Transverse colon (tissue), 4 donors: ENCODE data around the gene INO80D. TPM values are rescaled to one million over a fixed set of nuclear protein-coding genes. Genes with fewer than 3 reads are reported as not detected.

Experiments
- DNase-seq: peaks from one replicate; pipeline ENCODE4 v3.0.0-alpha.2; 2019
- H3K27ac ChIP-seq, 4 donors: fragments of 200-600 bp; sonication (generic); 2 replicates each; pipeline ENCODE4 v1.5.1; 2016 to 2018; ENCODE audit warnings: inconsistent platforms in 4 of 4
- H3K27me3 ChIP-seq: fragments of 200-600 bp; sonication (generic); 2 replicates; pipeline ENCODE4 v1.5.1; 2017; ENCODE audit warnings: inconsistent platforms
- H3K36me3 ChIP-seq, 4 donors: fragments of 200-600 bp; sonication (generic); 2 replicates each; pipeline ENCODE4 v1.5.1; 2017 to 2019; ENCODE audit warnings: inconsistent platforms in 4 of 4
- H3K4me1 ChIP-seq, 4 donors: fragments of 200-600 bp; sonication (generic); 2 replicates each; pipeline ENCODE4 v1.5.1; 2017 to 2020; ENCODE audit warnings: inconsistent platforms in 4 of 4
- H3K4me3 ChIP-seq, 4 donors: fragments of 200-600 bp; sonication (generic); 1 replicate in 1 of 4; 2 replicates in 3 of 4; pipeline versions ENCODE4 v1.5.1 to v1.6.1; 2017 to 2019; ENCODE audit warnings: inconsistent platforms in 4 of 4
- H3K9me3 ChIP-seq, 2 donors: fragments of 200-600 bp; sonication (generic); 2 replicates each; pipeline ENCODE4 v1.5.1; 2017 to 2019; ENCODE audit warnings: inconsistent platforms in 2 of 2
- EP300 ChIP-seq: sonication (generic); formaldehyde crosslinking; IDR thresholded peaks from one replicate; pipeline ENCODE4 v1.6.1; 2017; ENCODE audit warnings: antibody characterized with exemption, low read depth
- POLR2A ChIP-seq: fragments of 450-650 bp; IDR thresholded peaks from one replicate; pipeline ENCODE4 v1.6.1; 2016; ENCODE audit warnings: antibody characterized with exemption, mild to moderate bottlenecking, moderate library complexity
- POLR2AphosphoS5 ChIP-seq, 3 donors: sonication (generic); formaldehyde crosslinking; IDR thresholded peaks; one replicate each; pipeline ENCODE4 v1.6.1; 2016; ENCODE audit warnings: antibody characterized with exemption in 3 of 3
- WGBS, 2 donors: methylation state at CpG; one replicate each; pipeline ENCODE4 v1.1.5; 2018; ENCODE audit warnings: low coverage in 1 of 2; 5-methylcytosine and 5-hydroxymethylcytosine counted together
- in situ Hi-C, 4 donors: fragments of 200-750 bp; cut with MboI; loops; one replicate each; pipeline versions ENCODE4 v1.15.0 to v1.15.1; 2017; ENCODE audit warnings: low sequenced_read_pairs in 3 of 4, low pct_ligation_motif_present in 1 of 4, low pct_unique_long_range_greater_than_20kb in 1 of 4
- intact Hi-C: fragments of 100-400 bp; cut with DNase I; formaldehyde crosslinking; loops from one replicate; pipeline ENCODE4 v1.15.1; 2023; ENCODE audit warnings: low total_unique reads
- total RNA-seq, 4 donors: library from RNA; depleted of rRNA; stranded (reverse); fragments of >200 nt; gene quantifications; one replicate each; pipeline ENCODE4 v1.1.0, GENCODE V29; 2016
- TF ChIP-seq, protein P1 (sequence below), 5 experiments: fragments of 200-600 bp in 3 of 5; fragments of 450-650 bp in 2 of 5; sonication (generic) in 3 of 5; IDR thresholded peaks; 1 replicate in 2 of 5; 2 replicates in 3 of 5; pipeline ENCODE4 v1.5.1; 2016 to 2017; ENCODE audit warnings: antibody characterized with exemption in 5 of 5, inconsistent platforms in 3 of 5, mild to moderate bottlenecking in 2 of 5, moderate library complexity in 1 of 5

The INO80D gene
- total RNA-seq, 4 donors from 2014 or later = 22.9 to 46.8 (median 31.2) TPM

DNA sequence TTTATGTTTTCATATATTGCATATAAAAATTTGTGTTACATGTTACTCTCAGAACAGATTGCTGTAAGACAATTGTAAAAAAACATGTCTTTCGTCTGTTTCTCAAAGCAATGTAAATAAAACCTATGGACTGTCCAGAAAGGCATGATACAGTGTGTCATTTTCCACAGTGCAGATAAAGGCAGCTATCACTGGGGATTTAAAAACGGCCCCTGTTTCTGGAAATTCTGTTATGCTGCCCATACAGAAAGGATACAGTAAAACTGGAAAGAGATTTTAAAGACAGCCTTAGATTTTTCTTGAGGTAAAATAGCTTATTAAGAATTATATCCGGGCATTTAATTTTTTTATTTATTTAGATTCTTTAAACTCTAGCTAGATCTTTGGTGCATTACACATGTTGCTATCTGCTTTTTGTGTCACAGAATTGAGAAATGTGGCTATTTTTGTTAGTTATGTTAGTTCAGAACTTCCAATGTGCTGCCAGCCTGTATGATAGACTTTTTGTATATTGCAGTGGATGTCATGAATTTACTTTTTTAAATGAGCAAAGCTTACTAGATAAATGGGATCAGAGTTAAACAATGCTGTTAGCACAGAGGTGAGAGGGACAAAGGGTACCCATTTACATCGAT, 859 bp upstream of the INO80D start:
- Histone ChIP-seq H3K36me3 (peaks cover 0 to 13% (median 3%) of the 10 kb centered on the region in 4 donors), H3K27ac (peak overlapping the region; percentile 96 to 99 (median 98)), H3K4me1 (peaks cover 0 to 40% (median 21%) of the 10 kb centered on the region in 4 donors), H3K27me3 (no peaks in the 10 kb centered on the region), H3K9me3 (no peaks in the 10 kb centered on the region), H3K4me3 (peak overlapping the region in 3 of 4 donors; percentile 70 to 86 (median 85))
- 5% methylated on average over 4 of the region's 4 CpGs for WGBS, 2 donors
- in situ Hi-C loops (no loop called here), intact Hi-C loops (no loop called here)
- TF ChIP-seq POLR2A (no peak), POLR2AphosphoS5 (IDR thresholded peaks at IDR 0.05) (peak in 1 of 3 donors; percentile 10)
- no peak for DNase-seq

DNA sequence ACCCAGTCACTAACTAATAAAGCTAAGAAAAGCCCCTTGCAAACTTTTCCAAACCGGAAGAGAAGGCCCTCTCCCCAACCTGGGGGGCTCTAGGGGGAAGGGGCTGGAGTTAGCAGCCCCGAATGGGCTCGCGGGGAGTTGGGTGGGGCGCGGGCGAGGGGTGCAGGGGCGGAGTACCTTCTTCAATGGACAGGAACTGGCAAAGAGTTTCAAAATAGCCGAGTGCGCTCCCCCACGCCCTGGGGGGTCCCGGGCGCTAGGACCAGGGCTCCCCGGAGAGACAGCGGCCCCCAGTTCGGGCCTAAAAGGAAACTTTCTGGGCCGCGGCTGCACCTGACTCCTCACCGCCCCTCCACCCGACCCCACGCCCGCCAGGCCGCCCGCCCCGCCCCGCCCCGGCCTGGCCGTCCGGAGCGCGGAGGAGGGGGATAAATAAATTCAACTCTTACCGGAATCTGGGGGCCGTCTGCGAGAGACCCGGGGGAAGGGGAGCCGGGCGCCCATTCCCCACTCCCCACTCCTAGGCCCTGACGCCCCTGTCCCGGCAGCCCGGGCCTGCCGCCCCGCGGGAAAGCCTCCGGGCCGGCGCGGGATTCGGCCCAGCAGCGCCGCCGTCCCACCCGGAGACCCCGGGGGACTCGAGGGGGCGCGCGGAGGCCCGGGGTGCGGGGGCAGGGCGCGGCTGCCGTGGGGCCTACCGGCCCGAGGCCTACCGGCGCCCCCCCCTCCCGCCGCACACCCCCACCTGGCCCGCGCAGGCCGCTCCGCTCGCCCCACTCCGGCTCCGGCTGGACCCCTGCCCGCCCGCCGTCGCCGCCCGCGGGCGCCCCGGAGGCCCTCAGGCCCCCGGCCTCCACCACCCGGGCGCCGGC, 868 bp downstream of the INO80D start:
- in situ Hi-C loops = no loop called here
- DNase-seq = peak; percentile 44
- intact Hi-C loops = no loop called here
- Histone ChIP-seq H3K4me3 (peak overlapping the region; percentile 70 to 95 (median 86)), H3K4me1 (peaks cover 0 to 42% (median 21%) of the 10 kb centered on the region in 4 donors), H3K27ac (peak overlapping the region; percentile 96 to 99 (median 98)), H3K36me3 (peaks cover 0 to 4% (median under 1%) of the 10 kb centered on the region in 4 donors), H3K9me3 (no peaks in the 10 kb centered on the region), H3K27me3 (no peaks in the 10 kb centered on the region)
- 1% methylated on average over 68 of the region's 88 CpGs; no CpG with 5 or more reads in 1 of the 2 donors for WGBS, 2 donors
- TF ChIP-seq EP300 (no peak), POLR2A (no peak), POLR2AphosphoS5 (IDR thresholded peaks at IDR 0.05) (no peak)
- TF ChIP-seq, protein P1, sequence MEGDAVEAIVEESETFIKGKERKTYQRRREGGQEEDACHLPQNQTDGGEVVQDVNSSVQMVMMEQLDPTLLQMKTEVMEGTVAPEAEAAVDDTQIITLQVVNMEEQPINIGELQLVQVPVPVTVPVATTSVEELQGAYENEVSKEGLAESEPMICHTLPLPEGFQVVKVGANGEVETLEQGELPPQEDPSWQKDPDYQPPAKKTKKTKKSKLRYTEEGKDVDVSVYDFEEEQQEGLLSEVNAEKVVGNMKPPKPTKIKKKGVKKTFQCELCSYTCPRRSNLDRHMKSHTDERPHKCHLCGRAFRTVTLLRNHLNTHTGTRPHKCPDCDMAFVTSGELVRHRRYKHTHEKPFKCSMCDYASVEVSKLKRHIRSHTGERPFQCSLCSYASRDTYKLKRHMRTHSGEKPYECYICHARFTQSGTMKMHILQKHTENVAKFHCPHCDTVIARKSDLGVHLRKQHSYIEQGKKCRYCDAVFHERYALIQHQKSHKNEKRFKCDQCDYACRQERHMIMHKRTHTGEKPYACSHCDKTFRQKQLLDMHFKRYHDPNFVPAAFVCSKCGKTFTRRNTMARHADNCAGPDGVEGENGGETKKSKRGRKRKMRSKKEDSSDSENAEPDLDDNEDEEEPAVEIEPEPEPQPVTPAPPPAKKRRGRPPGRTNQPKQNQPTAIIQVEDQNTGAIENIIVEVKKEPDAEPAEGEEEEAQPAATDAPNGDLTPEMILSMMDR (IDR thresholded peaks at IDR 0.05) = no peak

DNA sequence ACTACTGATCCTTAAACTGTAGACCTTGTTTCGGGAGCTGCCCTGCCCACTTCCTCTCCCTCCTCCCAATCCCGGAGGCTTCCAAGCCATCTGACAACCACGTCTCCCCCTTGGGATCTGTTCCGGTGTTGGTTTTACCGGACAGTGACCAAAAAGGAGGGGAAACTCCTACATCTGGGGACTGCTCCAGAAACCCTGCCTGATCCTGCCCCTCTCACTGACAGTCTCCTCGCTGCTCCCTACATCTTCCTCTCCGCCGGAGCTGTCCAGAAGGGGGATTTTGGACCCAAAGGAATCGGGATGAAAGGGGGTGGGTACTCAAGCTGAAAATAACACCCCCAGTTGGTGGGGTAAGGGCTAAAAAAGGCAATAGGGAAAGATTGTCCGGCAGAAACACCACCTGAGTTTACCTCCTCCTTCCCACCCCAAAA, 1.5 kb downstream of the INO80D start:
- peak overlapping the region; percentile 96 to 99 (median 98) for H3K27ac ChIP-seq
- peak; percentile 67 for DNase-seq
- H3K9me3 ChIP-seq = no peaks in the 10 kb centered on the region
- peaks cover 0 to 47% (median 21%) of the 10 kb centered on the region in 4 donors for H3K4me1 ChIP-seq
- no peaks in the 10 kb centered on the region for H3K36me3 ChIP-seq
- peak; percentile 59 for TF ChIP-seq POLR2A
- no peak for TF ChIP-seq EP300
- TF ChIP-seq POLR2AphosphoS5 (IDR thresholded peaks at IDR 0.05) = peak; percentile 67 to 73 (median 69)
- TF ChIP-seq, protein P1 (IDR thresholded peaks at IDR 0.05) = no peak
- WGBS, 2 donors = 0% methylated on average over 2 to 10 of the region's 10 CpGs
- H3K4me3 ChIP-seq = peak overlapping the region; percentile 70 to 95 (median 86)
- no peaks in the 10 kb centered on the region for H3K27me3 ChIP-seq
- in situ Hi-C loops (no loop called here), intact Hi-C loops (no loop called here)

DNA sequence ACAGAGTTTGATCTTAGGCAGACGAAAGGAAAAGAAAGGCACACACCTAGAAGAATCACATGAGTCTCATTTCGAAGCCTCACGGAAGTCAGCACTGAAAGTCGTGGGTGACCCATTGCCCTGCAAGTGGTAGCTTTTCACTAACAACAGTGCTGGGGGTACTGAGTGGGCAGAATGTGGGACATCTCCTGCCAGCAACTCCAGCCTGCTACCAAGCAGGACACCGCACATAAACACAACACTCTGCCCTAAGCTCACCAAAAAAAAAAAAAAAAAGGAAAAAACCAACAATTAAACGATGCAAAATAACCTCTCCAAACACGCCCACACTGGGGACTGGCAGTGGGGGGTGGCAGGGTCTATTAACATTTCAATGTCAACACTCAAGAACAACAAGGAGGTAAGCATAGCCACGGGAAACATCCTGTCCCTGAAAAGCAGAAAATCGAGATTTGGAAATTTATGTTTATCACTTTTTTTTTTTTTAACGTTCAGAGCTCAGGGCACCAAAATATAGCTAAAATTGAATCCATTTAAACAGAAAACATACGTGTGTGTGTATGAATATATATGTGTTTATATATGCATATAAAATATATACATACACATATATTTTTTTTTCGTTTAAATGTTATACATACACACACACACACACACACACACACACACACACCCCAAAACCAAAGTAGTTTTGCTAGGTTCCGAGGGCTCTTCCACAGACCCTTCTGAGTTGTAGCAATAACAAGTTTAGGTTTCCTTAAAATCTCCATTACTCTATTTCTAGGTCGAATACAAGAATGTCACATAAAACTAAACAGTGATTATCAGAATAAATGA, 2.2 kb downstream of the INO80D start:
- peak; percentile 47 for DNase-seq
- Histone ChIP-seq H3K36me3 (no peaks in the 10 kb centered on the region), H3K9me3 (no peaks in the 10 kb centered on the region), H3K27ac (peak overlapping the region; percentile 96 to 99 (median 98)), H3K27me3 (no peaks in the 10 kb centered on the region), H3K4me3 (peak overlapping the region; percentile 70 to 95 (median 86)), H3K4me1 (peaks cover 0 to 44% (median 21%) of the 10 kb centered on the region in 4 donors)
- intact Hi-C loops = no loop called here
- no peak for TF ChIP-seq POLR2A
- TF ChIP-seq POLR2AphosphoS5 (IDR thresholded peaks at IDR 0.05) = peak in 1 of 3 donors; percentile 37
- in situ Hi-C loops = no loop called here
- 5% methylated on average over 11 to 14 of the region's 14 CpGs for WGBS, 2 donors
